Activated CD8-positive, alpha-beta memory T cell treated with anti-CD3 and anti-CD28 coated beads for 24 hours (primary cell): Measurements from ENCODE around the gene MAP7.
A peak's percentile ranks its signal among the peaks of the same experiment; 100 is the strongest.

Experiments used
- DNase-seq: peaks from one replicate; pipeline ENCODE4 v3.0.0-alpha.2; 2020

Gene MAP7

GRCh38 chr6:136563386-136564152 is 13.3 kb upstream of the MAP7 start:
- DNase-seq = no peak

- DNase-seq = no peak
Measured at GRCh38 chr6:136562211-136562610, 12.0 kb upstream of the MAP7 start.

GRCh38 chr6:136553166-136553787 is 3.1 kb upstream of the MAP7 start:
- DNase-seq = no peak

GRCh38 chr6:136552054-136552453 is 1.8 kb upstream of the MAP7 start:
- DNase-seq = no peak

GRCh38 chr6:136551103-136551502 is 881 bp upstream of the MAP7 start:
- DNase-seq = no peak

GRCh38 chr6:136550045-136550329 is 235 bp downstream of the MAP7 start:
- DNase-seq = no peak

- DNase-seq = peak; percentile 59
Measured at GRCh38 chr6:136549300-136550044, 750 bp downstream of the MAP7 start.

GRCh38 chr6:136548582-136549299 is 1.5 kb downstream of the MAP7 start:
- no peak for DNase-seq

GRCh38 chr6:136547871-136548270 is 2.4 kb downstream of the MAP7 start:
- DNase-seq = no peak

- DNase-seq = no peak
Measured at GRCh38 chr6:136547336-136547735, 2.9 kb downstream of the MAP7 start.

- no peak for DNase-seq
Measured at GRCh38 chr6:136546331-136546730, 3.9 kb downstream of the MAP7 start.

- no peak for DNase-seq
Measured at GRCh38 chr6:136544326-136544725, 5.9 kb downstream of the MAP7 start.

- no peak for DNase-seq
Measured at GRCh38 chr6:136541395-136541794, 8.8 kb downstream of the MAP7 start.

GRCh38 chr6:136539967-136540652 is 10.1 kb downstream of the MAP7 start:
- no peak for DNase-seq

- no peak for DNase-seq
Measured at GRCh38 chr6:136538836-136539235, 11.4 kb downstream of the MAP7 start.

GRCh38 chr6:136535880-136536650 is 14.2 kb downstream of the MAP7 start:
- DNase-seq = no peak

GRCh38 chr6:136535017-136535765 is 15.0 kb downstream of the MAP7 start:
- DNase-seq = no peak

GRCh38 chr6:136534268-136534667 is 16.0 kb downstream of the MAP7 start:
- DNase-seq = no peak

- DNase-seq = no peak
Measured at GRCh38 chr6:136533487-136533886, 16.7 kb downstream of the MAP7 start.

- no peak for DNase-seq
Measured at GRCh38 chr6:136532030-136532429, 18.2 kb downstream of the MAP7 start.

GRCh38 chr6:136529710-136530109 is 20.5 kb downstream of the MAP7 start:
- DNase-seq = no peak
